HepG2 (cell line): ENCODE data around the gene GPAM. TPM values are rescaled to one million over a fixed set of nuclear protein-coding genes. Genes with fewer than 3 reads are reported as not detected.

Experiments
- ATAC-seq: fragments of 200-7000 bp; cut with Tn5 transposase; 3 replicates; pipeline ENCODE4 v1.9.1; 2020; ENCODE audit warnings: mild to moderate bottlenecking, moderate library complexity
- BruUV-seq: library from RNA; stranded (reverse); fragments of 400-500 nt; replicated peaks from 2 replicates; lab custom pipeline; 2021; lab: Mats Ljungman, UMichigan
- CTCF ChIA-PET: fragments of 300-600 bp; formaldehyde crosslinking; extraction: SDS; loops from one replicate; lab custom pipeline; 2021; ENCODE audit warnings: low total read pairs, inconsistent platforms, low intra/inter-chr PET ratio; lab: Yijun Ruan, JAX
- POLR2A ChIA-PET: fragments of 350-600 bp; sonication (Branson Sonifier 250); formaldehyde crosslinking; loops from one replicate; lab custom pipeline; 2020; ENCODE audit warnings: antibody characterized with exemption, inconsistent platforms; lab: Yijun Ruan, JAX
- DNase-seq: peaks from one replicate; pipeline ENCODE4 v3.0.0-alpha.2; 2015; ENCODE audit warnings: low spot score
- FAIRE-seq: peaks from 3 replicates; lab custom pipeline; 2011; peaks lifted over from hg19 to GRCh38; lab: Jason Lieb, UNC
- H2AFZ ChIP-seq: one replicate; pipeline ENCODE4 v1.6.1; 2011; ENCODE audit warnings: low read length, inconsistent platforms
- H3K27ac ChIP-seq: fragments of 300-600 bp; 3 replicates; pipeline ENCODE4 v1.8.0; 2011; ENCODE audit warnings: mixed run types, mild to moderate bottlenecking, mixed read lengths, low read length, inconsistent platforms; ENCODE audit not compliant: insufficient read depth; ENCODE audit errors: extremely low read length
- H3K27me3 ChIP-seq, 2 experiments: fragments of 200-600 bp in 1 of 2; 2 replicates in 1 of 2; 3 replicates in 1 of 2; pipeline versions ENCODE4 v1.6.0 to v1.8.0; 2011; ENCODE audit warnings: low read length in 2 of 2, mild to moderate bottlenecking in 2 of 2, moderate library complexity in 2 of 2, inconsistent platforms in 1 of 2; ENCODE audit not compliant: insufficient read depth in 2 of 2, control insufficient read depth in 1 of 2
- H3K36me3 ChIP-seq, 2 experiments: fragments of 200-600 bp in 1 of 2; replicated peaks in 1 of 2; 2 replicates in 1 of 2; 3 replicates in 1 of 2; pipeline versions ENCODE4 v1.5.1 to v1.8.0; 2011; ENCODE audit warnings: low read length in 2 of 2, inconsistent platforms in 1 of 2; ENCODE audit not compliant: insufficient read depth in 2 of 2, control insufficient read depth in 1 of 2
- H3K4me1 ChIP-seq: 2 replicates; pipeline ENCODE4 v1.5.1; 2012; ENCODE audit warnings: low read length, inconsistent platforms; ENCODE audit not compliant: insufficient read depth
- H3K4me2 ChIP-seq: 2 replicates; pipeline ENCODE4 v1.6.0; 2011; ENCODE audit warnings: low read depth, low read length, inconsistent platforms
- H3K4me3 ChIP-seq, 3 experiments: fragments of 200-600 bp in 1 of 3; sonication (generic), shearing (Covaris generic) in 1 of 3; replicated peaks in 1 of 3; 2 replicates each; pipeline ENCODE4 v1.5.1; 2011 to 2016; ENCODE audit warnings: low read length in 3 of 3, inconsistent platforms in 2 of 3, low read depth in 2 of 3, mild to moderate bottlenecking in 2 of 3, control low read depth in 1 of 3, mixed read lengths in 1 of 3; ENCODE audit not compliant: insufficient read depth in 1 of 3
- H3K79me2 ChIP-seq: one replicate; pipeline ENCODE4 v1.6.1; 2011; ENCODE audit warnings: low read length, inconsistent platforms; ENCODE audit not compliant: insufficient read depth
- H3K9ac ChIP-seq: 2 replicates; pipeline ENCODE4 v1.6.0; 2011; ENCODE audit warnings: mild to moderate bottlenecking, low read depth, low read length, inconsistent platforms; ENCODE audit not compliant: insufficient read depth
- H3K9me3 ChIP-seq: 2 replicates; pipeline ENCODE4 v1.5.1; 2012; ENCODE audit warnings: mild to moderate bottlenecking, low read length
- H4K20me1 ChIP-seq: 2 replicates; pipeline ENCODE4 v1.6.0; 2011; ENCODE audit warnings: inconsistent platforms, mild to moderate bottlenecking, low read length, moderate library complexity; ENCODE audit not compliant: insufficient read depth
- BRCA1 ChIP-seq: sonication (generic); formaldehyde crosslinking; IDR thresholded peaks from 2 replicates; pipeline ENCODE4 v1.4.0; 2020; ENCODE audit warnings: missing genetic modification reagents
- HOXA5 ChIP-seq: sonication (generic); formaldehyde crosslinking; IDR thresholded peaks from 2 replicates; pipeline ENCODE4 v1.4.0; 2020; ENCODE audit warnings: missing genetic modification reagents
- KLF11 ChIP-seq: IDR thresholded peaks from 2 replicates; pipeline ENCODE4 v1.6.1; 2016; ENCODE audit warnings: missing compliant biosample characterization
- MEIS2 ChIP-seq: sonication (generic); formaldehyde crosslinking; IDR thresholded peaks from 2 replicates; pipeline ENCODE4 v1.9.0; 2021; ENCODE audit warnings: mild to moderate bottlenecking, missing genetic modification reagents
- MIER2 ChIP-seq: IDR thresholded peaks from 2 replicates; pipeline ENCODE4 v1.6.1; 2016; ENCODE audit warnings: missing biosample characterization, missing genetic modification reagents
- PHF21A ChIP-seq: sonication (generic); formaldehyde crosslinking; IDR thresholded peaks from 2 replicates; pipeline ENCODE4 v1.5.0; 2020; ENCODE audit warnings: mild to moderate bottlenecking, missing genetic modification reagents
- POLR2A ChIP-seq, 2 experiments: IDR thresholded peaks; 2 replicates each; pipeline ENCODE4 v1.6.1; 2011; ENCODE audit warnings: low read depth in 2 of 2, low read length in 2 of 2, mild to moderate bottlenecking in 1 of 2, moderate library complexity in 1 of 2; ENCODE audit not compliant: insufficient read depth in 1 of 2
- POLR2AphosphoS5 ChIP-seq: IDR thresholded peaks from 2 replicates; pipeline ENCODE4 v1.6.1; 2012; ENCODE audit warnings: low read depth, low read length
- SIN3B ChIP-seq: fragments of 150-350 bp; IDR thresholded peaks from 2 replicates; pipeline ENCODE4 v1.6.1; 2014; ENCODE audit warnings: low read length
- SUZ12 ChIP-seq: fragments of 150-350 bp; IDR thresholded peaks from 2 replicates; pipeline ENCODE4 v1.6.1; 2014; ENCODE audit warnings: low read depth, low read length
- ZBTB7A ChIP-seq: sonication (generic); formaldehyde crosslinking; IDR thresholded peaks from 2 replicates; pipeline ENCODE4 v1.8.0; 2022; ENCODE audit warnings: mild to moderate bottlenecking, missing genetic modification reagents
- ZNF264 ChIP-seq: sonication (generic); formaldehyde crosslinking; IDR thresholded peaks from 2 replicates; pipeline ENCODE4 v1.4.0; 2020; ENCODE audit warnings: missing genetic modification reagents
- ZNF496 ChIP-seq: sonication (generic); formaldehyde crosslinking; IDR thresholded peaks from 2 replicates; pipeline ENCODE4 v1.8.1; 2023; ENCODE audit warnings: mild to moderate bottlenecking, moderate library complexity, missing genetic modification reagents; ENCODE audit not compliant: insufficient replicate concordance
- ZNF713 ChIP-seq: sonication (generic); formaldehyde crosslinking; IDR thresholded peaks from 2 replicates; pipeline ENCODE4 v1.4.0; 2020; ENCODE audit warnings: mild to moderate bottlenecking, missing genetic modification reagents
- ZNF792 ChIP-seq: IDR thresholded peaks from 2 replicates; pipeline ENCODE4 v1.6.1; 2016
- ZSCAN25 ChIP-seq: sonication (generic); formaldehyde crosslinking; IDR thresholded peaks from 2 replicates; pipeline ENCODE4 v1.8.0; 2022; ENCODE audit warnings: mild to moderate bottlenecking, missing genetic modification reagents
- WGBS: methylation state at CpG from one replicate; pipeline ENCODE4 v1.1.6; 2017; ENCODE audit warnings: low lambda C conversion rate; 5-methylcytosine and 5-hydroxymethylcytosine counted together
- in situ Hi-C: cut with HindIII; loops from 2 replicates; pipeline ENCODE4 v1.10.0; 2017; ENCODE audit warnings: low pct_unique_long_range_greater_than_20kb; ENCODE audit not compliant: extremely low pct_ligation_motif_present
- intact Hi-C: fragments of 100-400 bp; cut with micrococcal nuclease; formaldehyde crosslinking; loops from one replicate; pipeline ENCODE4 v1.10.0; 2022; ENCODE audit not compliant: unreplicated experiment
- polyA plus RNA-seq, 8 experiments: library from polyadenylated mRNA; depleted of rRNA in 3 of 8; stranded (reverse) in 7 of 8; unstranded in 1 of 8; fragments of >200 nt; fragmentation: Illumina TruSeq in 4 of 8; extraction: Trizol in 4 of 8; gene quantifications; 2 replicates each; pipeline versions ENCODE4 v1.2.1 to v1.2.3, GENCODE V29; 2011 to 2016; ENCODE audit warnings: low read depth in 4 of 8, missing spikeins in 1 of 8, mixed read lengths in 1 of 8; ENCODE audit not compliant: insufficient read depth in 1 of 8
- total RNA-seq, 5 experiments: library from RNA; depleted of rRNA; stranded (reverse); fragments of >200 nt; fragmentation: Illumina TruSeq; extraction: Trizol; gene quantifications; 2 replicates each; pipeline ENCODE4 v1.2.3, GENCODE V29; 2016; ENCODE audit warnings: low read depth in 1 of 5
- TF ChIP-seq, protein P1 (sequence below): sonication (generic); formaldehyde crosslinking; IDR thresholded peaks from 2 replicates; pipeline ENCODE4 v1.4.0; 2020; ENCODE audit warnings: missing genetic modification reagents
- TF ChIP-seq, protein P2 (sequence below): sonication (generic); formaldehyde crosslinking; IDR thresholded peaks from 2 replicates; pipeline ENCODE4 v1.8.1; 2023; ENCODE audit warnings: mild to moderate bottlenecking, moderate library complexity, missing genetic modification reagents

Gene GPAM
- total and polyA plus RNA-seq, 2 of the 13 experiments (the other 11 are each of a cell fraction or from before 2014, with no cell fraction given), result 36.8 to 140 TPM

DNA sequence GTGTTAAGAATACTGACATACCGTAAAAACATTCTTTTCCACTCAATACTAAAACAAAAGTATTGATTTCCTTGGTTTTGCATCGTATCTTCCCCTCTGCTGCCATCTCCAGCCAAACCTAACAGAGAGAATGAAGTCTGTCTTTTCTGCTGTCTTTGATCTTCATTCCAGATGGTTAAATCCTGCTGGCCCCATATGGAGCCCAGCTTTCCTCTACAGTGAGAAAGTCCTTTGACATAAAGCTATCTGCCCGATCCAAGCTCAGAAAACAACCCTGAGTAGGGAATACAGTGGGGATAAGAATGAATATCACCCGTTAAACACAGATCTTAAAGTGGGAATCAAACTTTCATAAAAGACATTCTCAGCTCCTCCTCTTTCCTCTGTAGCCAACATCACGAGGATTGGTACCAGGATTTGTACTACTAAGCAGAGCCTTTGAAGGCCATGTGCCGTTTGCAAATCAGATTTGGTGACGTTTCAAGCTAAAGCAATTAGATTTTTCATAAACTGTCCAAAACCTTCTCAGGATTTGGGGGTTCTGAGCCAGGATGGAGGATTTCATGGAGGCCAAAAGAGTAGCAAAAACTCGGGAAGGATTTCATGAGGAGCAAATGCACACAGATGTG lies 30.8 kb upstream of the GPAM start (continued):
- TF ChIP-seq SUZ12 (no peak), HOXA5 (CRISPR knock-in tag) (no peak), SIN3B (no peak), ZNF264 (CRISPR knock-in tag) (0 out of 2 replicates have a peak, but pooled peaks have one; percentile 38), POLR2A (IDR thresholded peaks at IDR 0.05; ENCODE audit: insufficient read depth in 1 of 2, low read depth in 2 of 2, low read length in 2 of 2) (0 out of 4 replicates have a peak, but pooled peaks of 1 of the 2 experiments have one; percentile 12), ZBTB7A (CRISPR knock-in tag) (no peak), PHF21A (CRISPR knock-in tag) (no peak), ZSCAN25 (no peak), BRCA1 (CRISPR knock-in tag) (no peak), KLF11 (CRISPR knock-in tag) (no peak), ZNF792 (CRISPR knock-in tag) (no peak), POLR2AphosphoS5 (peak; percentile 10; the same call in 1 of the 2 replicates), MEIS2 (CRISPR knock-in tag) (no peak), MIER2 (CRISPR knock-in tag) (no peak)
- TF ChIP-seq, protein P1, sequence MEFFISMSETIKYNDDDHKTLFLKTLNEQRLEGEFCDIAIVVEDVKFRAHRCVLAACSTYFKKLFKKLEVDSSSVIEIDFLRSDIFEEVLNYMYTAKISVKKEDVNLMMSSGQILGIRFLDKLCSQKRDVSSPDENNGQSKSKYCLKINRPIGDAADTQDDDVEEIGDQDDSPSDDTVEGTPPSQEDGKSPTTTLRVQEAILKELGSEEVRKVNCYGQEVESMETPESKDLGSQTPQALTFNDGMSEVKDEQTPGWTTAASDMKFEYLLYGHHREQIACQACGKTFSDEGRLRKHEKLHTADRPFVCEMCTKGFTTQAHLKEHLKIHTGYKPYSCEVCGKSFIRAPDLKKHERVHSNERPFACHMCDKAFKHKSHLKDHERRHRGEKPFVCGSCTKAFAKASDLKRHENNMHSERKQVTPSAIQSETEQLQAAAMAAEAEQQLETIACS (CRISPR knock-in tag), result no peak
- TF ChIP-seq, all 625 proteins: peak for 7

DNA sequence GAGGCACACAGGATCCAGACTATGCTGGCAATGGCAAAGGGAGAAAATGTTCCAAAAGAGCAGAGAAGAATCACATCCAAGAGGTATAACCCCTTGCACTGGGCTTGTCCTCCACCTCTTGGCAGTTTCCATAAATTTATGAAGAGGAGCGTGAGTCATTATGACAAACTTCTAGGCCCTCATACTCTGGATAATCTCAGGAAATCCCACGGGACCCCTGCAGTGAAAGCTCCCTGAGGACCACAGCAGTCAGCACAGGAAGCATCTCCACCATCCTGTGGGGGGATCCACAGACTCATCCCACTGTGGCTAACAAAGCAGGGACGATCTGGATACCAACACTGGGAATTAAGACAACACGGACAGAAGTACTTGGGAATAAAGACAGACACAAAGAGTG lies 30.3 kb upstream of the GPAM start:
- H4K20me1 ChIP-seq, result no peaks in the 10 kb centered on the region
- no TSS peak for BruUV-seq
- H3K4me2 ChIP-seq, result no peak overlapping the region
- WGBS, result 95% methylated on average over 4 of the region's 4 CpGs
- no peak for ATAC-seq
- no peak for TF ChIP-seq ZNF713 (CRISPR knock-in tag)
- no peak for TF ChIP-seq ZNF496
- TF ChIP-seq, protein P2, sequence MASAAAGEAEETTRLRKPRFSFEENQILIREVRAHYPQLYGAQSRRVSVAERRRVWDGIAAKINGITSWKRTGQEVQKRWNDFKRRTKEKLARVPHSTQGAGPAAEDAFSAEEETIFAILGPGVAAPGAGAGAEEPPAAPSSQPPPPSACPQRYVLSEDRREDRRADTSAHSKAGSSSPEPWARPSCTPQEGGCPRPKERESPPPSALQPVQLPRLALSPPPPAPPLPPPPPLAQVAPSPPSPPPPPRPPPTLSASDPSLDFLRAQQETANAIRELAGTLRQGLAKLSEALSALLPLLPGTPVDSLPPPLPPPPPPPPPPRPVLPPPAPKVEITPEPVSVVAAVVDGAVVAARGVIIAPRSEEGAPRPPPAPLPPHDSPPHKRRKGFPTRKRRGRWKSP (CRISPR knock-in tag), result 0 out of 2 replicates have a peak, but pooled peaks have one; percentile 6
- TF ChIP-seq, all 625 proteins: peak for 1
- DNase-seq (no peak), FAIRE-seq (no peak)
- in situ Hi-C loops (no loop called here), intact Hi-C loops (no loop called here)
- Histone ChIP-seq H3K36me3 (peaks cover 34 to 88% of the 10 kb centered on the region in 2 experiments), H3K27me3 (no peaks in the 10 kb centered on the region), H3K4me1 (peaks cover 83% of the 10 kb centered on the region), H3K79me2 (peaks cover 43% of the 10 kb centered on the region), H3K27ac (no peak overlapping the region), H2AFZ (no peak overlapping the region), H3K4me3 (no peak overlapping the region), H3K9ac (no peak overlapping the region), H3K9me3 (no peaks in the 10 kb centered on the region)
- ChIA-PET POLR2A (interaction anchor here (5.1 kb wide), 1 partner anchor 12 kb away, joined by 65 read pairs; no protein-coding TSS in a partner anchor), CTCF (no interaction called here)
